Epidermal melanocyte (primary cell): ENCODE measurements around the gene MAPT.
"Not testable (repeated sequence)": the region's sequence is repeated elsewhere in the genome, so short reads cannot be mapped to it uniquely, and the experiment has no call there.

ENCODE experiments used
- DNase-seq: peaks from one replicate; pipeline ENCODE4 v3.0.0; 2011; ENCODE audit warnings: low spot score; ENCODE audit not compliant: insufficient read length

The MAPT gene

DNA sequence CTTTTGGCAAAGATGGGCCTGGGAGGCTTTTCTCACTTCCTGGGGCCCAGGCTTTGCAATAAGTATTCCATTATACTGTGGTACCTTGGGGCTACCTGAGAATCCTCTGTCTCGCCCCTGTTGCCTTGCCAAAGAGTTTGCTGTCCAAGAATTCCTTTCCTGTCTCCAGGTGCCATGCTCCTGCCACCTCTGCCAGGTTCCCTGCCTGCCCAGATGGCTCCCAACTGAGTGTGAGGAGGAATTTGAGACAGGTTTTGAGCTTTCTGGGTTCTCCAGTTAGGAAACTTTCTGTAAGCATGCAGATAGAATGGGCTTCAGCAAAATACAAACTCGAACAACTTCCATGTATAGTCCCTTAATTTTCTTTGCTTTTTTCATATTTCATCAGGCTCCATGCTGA lies 5.8 kb downstream of the MAPT start:
- DNase-seq = no peak

DNA sequence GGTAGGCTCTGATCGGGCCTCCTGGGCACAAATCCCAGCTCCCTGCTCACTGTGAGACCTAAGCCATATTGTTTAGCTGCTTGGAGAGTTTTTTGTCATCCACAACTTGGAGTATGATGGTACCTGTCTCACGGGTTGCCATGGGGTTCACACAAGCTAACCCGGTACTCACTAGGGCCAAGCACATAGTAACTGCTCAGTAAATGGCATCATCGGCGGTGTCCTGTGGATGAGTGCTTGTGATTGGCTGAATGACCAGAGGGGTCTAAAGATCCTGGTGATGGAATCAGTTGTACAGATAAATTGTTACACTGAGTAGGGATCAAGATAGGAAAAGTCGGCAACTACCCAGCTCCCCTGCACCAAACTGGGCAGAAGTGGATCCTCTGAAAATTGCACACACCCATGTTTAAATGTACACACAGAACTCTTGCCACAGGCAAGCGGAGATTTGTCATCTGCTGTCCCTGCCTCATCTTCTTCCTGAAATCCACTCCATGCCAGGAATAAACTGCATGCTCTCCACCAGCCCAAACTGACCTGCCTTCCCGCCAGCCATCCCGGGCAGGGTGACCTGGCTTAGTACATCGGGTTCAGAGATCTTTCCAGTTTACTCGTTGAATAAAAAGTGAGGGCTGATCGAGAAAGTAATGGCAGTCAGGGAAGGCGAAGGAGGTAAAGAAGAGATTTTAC lies 6.5 kb downstream of the MAPT start:
- no peak for DNase-seq

DNA sequence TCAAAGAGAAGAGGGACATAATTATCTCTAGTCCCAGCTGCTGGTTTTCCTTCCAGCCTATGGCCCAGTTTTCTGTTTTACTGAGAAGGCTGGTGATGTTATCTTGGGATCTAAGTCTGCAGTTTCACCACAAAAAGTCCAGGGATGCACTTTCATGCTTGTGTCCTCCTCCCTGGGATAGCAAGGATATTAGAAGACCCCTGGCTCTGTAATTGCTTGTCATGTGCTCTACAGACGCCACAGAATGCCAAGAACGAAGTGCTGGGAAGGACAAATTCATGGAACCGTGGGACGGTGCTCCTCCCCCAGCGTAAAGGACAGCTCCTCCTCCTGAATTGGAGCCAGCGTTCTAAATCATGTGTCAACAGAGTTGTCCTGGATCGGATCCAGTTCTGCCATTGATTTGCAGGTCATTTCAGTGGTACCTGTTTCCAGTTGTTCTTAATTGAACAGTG lies 8.6 kb downstream of the MAPT start:
- DNase-seq = no peak

DNA sequence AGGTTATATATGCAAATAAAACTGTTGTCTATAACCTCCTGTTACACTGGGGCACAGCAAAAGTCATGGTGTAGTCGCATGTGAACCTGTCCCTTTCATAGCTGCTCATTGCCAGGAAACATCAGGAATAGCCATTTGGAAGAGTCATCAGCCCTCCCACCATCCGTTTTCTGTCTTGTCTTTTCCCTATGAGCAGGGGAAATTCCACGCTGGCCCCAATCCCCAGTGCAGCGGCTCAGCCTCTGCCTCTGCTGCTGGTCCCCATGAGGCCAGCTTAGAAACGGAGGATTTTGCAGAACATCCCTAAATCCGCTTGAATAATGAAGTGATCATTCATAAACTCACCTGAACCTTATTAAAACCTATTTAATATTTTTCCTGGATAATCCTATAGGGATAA lies 10.5 kb downstream of the MAPT start:
- DNase-seq = no peak

DNA sequence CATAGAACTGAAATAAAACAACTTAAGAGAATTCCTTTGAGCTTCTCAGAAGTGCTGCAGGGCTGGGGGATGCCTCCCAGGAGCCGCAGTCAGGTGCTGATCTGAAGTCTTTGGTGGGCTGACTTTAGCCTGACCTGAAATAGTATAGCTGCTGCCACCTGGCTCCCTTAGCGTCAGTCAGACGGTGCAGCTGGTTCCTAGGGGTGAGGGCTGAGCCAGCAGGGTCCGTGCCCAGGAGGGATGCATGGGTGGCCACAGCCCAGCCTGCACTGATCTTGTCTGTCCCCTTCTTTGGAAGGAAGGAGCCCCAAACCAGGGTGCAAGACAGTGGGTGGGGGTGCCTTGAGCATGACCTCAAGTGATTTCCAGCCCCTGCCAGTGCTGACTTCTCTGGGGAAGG lies 11.5 kb downstream of the MAPT start:
- DNase-seq = no peak

DNA sequence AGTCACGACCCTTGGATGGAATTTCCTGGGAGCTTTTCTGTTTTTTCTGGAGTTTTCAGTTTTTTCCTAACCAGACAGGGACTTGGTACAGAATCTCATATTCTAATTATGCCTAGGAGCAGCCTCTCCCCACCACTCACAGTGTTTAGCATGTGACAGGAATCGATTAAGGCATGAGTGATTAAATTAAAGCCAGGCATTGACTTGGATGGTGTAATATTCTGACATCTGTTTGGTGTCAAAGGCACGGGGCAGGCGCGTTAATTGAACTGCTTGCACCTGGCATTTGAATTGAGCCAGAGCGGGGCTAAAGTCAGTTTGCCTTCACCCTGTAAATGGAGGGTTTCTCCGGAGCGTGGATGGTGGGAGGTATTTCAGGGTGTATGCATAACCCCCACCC lies 11.9 kb downstream of the MAPT start:
- DNase-seq = no peak

DNA sequence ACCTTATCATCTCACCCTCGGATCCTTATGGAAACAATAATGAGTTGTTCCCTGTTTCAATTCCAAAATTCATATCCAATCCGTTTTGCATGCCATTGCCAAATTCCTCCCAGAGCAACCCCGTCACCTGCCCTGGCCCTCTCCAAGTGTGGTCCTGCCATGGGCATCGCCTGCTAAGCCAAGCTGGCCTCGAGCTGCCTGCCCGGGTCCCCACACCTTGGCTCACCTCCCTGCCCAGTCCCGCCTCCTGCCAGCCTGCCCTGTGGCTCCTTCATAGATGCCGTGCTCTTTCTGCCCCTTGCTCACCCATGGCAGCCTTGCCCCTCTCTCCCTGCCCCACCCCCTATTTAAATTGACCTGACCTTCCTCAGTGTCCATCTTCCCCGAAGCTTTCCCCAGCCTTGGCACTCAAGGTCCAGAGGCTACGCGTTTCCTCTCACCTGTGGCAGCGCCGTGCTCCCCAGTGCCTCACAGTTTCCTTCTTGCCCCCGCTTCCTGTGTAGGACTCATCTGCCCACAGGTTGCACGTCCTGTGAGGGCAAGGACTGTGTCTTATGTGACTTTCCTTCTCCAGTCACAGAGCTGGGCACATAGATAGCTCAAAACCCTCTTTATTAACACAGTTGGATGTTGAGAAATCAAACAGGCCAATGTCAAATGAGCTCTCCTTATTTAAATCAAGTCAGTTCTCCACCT lies 12.7 kb downstream of the MAPT start:
- DNase-seq = no peak

DNA sequence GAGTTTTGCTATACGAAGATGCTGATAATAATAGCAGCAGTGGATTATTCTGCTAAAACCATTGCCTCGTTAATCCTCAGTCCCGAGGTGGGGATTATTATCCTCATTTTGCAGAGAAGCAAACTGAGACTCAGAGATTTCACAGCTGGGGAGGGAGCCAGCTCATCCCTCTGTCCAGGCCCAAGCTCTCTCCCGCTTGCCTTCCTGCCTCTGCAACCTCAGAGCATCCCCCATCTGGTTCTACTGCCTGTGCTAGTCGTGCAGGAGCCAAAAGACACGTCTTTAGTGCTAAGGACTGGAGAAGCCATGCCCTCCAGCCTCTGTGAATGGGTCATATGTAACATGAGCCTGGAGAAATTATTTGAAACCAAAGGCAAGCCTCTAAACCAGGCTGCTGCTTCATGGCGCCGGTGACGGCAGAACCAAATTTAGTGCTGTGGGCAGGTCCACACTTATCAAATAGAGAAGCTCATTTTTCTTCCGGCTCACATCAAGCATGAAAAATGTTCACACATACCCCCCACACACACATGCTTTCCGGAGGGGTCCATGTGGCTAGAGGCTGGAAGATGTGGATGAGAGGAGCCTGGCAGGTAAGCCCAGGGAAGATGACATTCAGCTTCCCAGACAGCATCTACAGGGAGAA lies 13.5 kb downstream of the MAPT start:
- no peak for DNase-seq

DNA sequence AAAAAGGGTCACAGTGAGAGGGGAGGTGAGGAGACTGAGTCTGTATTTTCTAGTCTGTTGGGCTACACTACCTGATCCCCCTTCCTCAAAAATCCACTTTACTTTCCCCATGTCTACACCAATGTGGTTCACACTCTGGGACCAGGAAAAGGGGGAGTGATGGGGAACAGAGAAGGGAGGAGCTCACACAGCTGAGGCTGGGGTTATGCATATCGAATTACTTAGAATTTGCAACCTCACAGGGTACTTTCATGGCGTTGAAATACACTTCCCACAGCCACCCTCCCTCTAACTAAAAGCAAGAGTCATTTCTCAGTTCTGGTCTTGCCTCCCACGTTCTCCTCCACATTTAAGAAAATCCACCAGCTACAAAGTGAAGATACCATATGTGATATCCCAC lies 14.1 kb downstream of the MAPT start:
- DNase-seq = no peak

DNA sequence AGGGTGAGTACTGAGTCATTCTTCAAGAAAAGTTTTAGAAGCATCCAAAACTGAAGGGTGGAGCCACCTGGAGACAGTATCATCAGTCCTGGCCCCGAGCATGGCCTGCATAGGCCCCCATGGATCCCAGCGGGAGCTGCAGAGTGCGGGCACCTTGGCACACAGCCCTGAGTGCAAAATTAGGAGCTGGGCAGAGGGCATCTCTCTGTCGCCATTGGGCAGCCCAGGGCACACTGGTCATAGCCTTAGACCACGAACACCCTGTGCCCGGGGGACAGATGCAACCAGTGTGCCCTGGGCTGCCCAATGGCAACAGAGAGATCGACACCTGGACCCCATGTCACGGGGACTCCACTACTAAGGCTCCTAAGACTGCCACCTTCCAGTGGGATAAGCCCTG lies 14.6 kb downstream of the MAPT start:
- no peak for DNase-seq

DNA sequence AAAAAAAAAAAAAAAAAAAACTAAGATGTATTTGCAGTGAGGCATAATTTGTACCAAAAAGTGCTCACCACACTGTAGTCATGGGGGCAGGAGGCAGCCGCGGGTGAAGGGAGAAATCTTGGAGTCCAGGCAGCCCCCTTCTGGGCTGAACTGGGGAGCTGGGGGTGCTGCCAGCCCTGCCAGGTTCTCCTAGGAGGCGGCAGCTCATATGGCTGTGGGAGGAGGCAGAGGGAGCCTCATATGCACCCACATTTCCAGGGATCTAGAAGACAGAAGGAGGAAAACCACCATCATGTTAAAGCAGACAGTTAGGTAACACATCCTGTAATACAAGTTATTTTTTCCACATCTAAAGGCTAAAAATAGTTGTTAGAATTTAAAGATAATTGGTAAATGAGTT lies 16.3 kb downstream of the MAPT start:
- DNase-seq = no peak

DNA sequence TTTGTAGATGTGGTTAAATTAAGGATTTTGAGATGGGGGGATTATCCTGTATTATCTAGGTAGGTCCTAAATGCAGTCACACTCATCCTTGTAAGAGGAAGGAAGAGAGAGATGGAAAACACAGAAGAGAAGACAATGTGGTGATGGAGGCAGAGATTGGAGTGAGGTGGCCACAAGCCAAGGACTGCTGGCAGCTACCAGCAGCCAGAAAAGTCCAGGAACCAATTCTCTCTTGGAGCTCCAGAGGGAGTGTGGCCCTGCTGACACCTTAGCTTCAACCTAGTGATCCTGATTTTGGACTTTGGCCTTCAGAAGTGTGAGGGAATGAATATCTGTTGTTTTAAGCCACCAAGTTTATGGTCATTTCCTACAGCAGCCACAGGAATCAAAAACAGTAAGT lies 18.0 kb downstream of the MAPT start:
- no peak for DNase-seq

DNA sequence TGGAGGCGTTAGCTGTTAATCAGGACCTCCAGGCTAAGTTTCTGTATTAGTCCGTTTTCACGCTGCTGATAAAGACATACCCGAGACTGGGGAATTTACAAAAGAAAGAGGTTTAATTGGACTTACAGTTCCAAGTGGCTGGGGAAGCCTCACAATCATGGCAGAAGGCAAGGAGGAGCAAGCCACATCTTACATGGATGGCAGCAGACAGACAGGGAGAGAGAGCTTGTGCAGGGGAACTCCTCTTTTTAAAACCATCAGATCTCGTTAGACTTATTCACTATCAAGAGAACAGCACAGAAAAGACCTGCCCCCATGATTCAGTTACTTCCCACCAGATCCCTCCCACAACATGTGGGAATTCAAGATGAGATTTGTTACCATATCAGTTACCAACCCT lies 18.7 kb downstream of the MAPT start:
- not testable (repeated sequence) for DNase-seq

DNA sequence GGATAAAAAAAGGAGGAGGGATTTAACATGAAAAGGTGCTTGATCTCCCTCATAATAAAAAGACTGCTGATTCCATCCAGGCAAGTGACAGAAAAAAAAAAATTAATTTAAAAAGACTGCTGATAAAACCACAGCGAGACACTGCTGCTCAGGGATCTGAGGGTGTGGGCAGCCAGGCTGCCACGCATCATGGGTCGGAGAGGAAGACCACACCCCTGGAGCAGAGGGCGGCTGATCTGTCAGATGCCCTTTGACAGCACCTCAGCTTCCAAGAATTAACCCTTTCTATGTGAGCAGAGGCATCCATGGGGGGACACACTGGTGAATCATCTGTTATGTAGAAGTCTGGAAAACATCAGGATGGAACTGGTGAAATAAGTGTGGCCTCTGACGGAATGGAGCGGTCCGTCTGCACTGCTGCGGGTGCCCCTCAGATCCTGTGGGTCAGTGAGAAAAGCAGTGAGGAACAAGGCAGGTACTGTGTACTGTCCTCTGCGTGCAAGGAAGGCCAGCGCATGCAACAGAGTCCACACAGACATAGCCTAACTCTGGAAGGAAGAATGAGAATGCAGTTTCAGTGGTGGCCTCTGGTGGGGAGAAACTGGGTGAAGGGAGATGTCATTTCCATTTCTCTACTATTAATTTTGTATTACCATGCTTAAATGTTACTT lies 19.8 kb downstream of the MAPT start:
- DNase-seq = no peak

DNA sequence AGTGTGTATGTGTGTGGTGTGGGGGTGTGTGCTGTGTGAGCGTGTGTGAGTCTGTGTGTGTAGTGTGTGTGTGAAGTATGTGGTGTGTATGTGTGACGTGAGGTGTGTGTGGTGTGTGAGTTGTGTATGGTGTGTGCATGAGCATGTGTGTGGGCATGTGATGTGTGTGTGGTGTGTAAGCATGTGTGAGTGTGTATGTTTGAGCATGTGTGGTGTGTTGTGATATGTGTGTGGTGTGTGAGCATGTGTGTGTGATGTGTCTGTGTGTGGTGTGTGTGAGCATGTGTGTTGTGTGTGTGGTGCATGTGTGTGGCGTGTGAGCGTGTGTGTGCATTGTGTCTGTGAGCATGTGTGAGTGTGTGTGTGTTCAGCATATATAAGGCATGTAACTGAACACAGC lies 20.9 kb downstream of the MAPT start:
- DNase-seq = no peak

DNA sequence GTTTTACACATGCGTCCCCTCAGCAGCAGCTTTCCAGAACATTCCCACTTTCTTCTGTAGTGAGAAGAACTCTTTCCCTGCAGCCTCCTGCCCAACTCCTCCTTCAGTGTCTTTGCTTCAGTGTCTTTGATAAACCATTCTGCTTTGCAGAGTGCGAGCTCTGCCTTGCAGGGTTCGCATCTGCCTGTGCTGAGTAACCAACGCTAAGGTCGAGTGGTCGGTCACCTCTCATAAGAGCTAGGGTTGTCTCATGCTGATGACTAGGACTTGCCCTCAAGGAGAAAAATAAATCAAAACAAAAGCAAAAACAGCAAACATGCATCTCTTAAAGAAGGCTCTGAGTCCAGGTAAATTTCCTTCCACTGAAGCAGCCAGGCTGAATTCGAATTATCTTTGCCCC lies 22.7 kb downstream of the MAPT start:
- DNase-seq = no peak

DNA sequence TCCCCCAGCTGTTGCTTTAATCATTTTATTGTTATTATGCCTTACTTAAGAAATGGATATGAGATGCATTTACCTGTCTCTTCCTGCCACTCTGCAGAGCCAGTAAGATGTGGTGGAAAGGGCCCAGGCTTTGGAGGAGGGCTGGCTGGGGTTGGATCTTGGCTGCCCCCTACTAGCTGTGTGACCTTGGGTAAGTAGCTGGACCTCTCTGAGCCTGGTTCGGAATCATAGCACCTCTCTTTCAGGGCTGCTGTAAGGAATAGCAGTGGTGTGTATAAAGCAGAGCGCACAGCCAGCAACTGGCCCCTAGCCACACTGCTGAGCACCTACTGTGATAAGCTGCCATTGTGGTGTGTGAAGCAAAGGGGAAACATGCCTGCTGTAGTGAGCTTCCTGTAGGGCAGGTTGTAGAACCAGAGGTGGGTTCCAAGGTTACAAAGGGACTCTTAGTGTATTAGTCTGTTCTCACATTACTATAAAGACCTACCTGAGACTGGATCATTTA lies 23.9 kb downstream of the MAPT start:
- DNase-seq = no peak

DNA sequence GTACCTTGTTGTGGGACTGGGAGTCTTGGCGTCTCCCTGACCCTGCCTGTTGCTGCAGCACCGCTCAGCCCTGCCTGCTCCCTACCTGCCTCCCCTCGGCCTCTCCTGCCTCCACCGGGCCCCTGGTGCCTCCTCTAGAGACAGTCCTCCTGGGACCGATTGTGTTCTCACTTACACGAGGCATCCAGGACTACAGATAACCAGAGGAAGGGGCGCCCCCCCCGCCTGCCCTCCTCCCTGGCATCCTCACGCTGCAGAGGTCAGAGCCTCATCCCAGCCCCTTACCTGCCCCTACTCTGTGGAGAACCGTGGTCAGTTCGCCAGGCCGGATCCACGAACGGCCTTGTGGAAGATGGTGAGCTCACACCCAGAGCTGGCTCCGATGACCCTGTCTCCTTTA lies 24.8 kb downstream of the MAPT start:
- DNase-seq = no peak

DNA sequence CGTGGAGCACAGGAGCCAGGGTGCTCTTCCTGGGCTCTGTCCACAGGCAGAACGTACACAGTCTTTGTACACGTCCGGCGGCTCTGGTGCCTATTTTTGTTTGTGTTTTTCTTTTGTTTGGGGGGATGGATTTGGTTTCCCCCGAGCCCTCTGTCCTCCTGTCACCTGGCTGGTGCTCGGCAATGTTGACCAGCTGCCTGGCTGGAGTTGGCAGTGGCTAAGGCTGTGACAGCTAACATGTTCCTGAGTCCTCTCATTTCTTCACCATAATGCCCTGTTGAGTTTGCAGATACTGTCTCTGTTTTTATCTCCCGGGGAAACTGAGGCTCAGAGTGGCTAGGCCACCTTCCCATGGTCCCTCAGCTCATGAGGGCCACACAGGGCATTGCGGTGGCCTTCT lies 25.7 kb downstream of the MAPT start:
- DNase-seq = no peak

DNA sequence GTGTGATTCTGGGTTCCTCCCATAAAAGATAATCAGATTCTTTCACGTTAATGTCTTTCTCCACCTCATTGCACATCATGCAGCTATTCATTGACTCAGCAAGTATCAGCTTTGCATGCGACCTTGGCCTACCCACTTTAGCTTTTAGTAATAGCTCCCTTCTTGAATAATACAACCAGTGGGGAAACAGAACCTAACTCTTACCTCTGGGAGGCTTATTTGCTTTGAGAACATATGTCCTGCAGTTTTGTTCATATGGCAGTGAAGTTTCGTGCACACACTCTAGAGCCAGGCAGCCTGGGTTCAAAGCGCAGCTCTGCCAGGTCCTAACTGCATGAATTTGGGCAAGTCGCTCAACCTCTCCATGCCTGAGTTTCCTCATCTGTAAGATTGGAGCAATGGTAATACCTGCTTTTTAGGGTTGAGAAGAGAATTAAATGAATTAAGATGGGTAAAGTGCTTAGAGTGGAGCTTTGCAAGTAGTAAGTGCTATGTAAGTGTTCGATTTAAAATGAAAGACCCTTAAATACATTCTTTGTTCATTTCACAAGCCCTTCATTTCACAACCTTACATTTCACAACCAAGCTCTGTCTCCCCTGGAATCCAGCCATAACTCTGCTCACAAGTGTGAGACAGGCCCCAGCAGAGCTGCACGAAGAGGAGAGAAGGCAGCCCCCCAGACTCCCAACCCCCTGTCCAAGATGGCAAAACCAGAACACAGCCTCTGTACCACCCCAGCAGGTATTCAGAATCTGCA lies 29.3 kb downstream of the MAPT start:
- no peak for DNase-seq

DNA sequence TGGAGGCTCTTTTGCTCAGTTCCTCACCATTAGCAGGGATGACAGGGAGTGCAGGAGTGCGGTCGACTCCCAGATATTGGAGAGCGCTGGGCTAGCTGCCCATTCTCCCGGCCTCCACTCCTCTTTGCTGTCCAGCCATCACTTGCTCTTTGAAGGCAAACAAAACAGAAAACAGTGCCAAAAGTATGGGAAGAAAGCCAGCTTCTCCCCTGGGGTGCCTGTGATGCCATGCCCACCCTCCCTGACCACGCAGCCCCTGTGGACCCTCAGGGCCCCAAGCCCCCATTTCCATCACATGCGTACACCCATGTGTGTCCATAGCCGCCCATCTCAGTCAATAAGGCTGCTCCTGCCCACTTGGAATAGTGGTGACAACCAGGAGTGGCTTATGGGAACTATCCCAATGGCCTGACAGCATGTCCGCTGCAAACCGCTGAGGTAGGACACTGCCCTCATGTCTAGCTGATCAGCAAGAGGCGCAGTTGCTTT lies 30.0 kb downstream of the MAPT start:
- no peak for DNase-seq
